AG09309 (cell line): ENCODE data around the gene CLCN7.

ENCODE experiments used
- DNase-seq: peaks from one replicate; pipeline ENCODE4 v3.0.0-alpha.2; 2010; ENCODE audit warnings: low read depth
- H3K4me3 ChIP-seq: 2 replicates; pipeline ENCODE4 v1.5.1; 2011; ENCODE audit warnings: mild to moderate bottlenecking, low read depth, low read length, moderate library complexity; ENCODE audit not compliant: control insufficient read depth
- CTCF ChIP-seq: IDR thresholded peaks from 2 replicates; pipeline ENCODE4 v1.5.1; 2011; ENCODE audit warnings: mild to moderate bottlenecking, low read depth, low read length, inconsistent platforms; ENCODE audit not compliant: insufficient read depth, control insufficient read depth; ENCODE audit errors: missing control alignments

CLCN7 gene

GRCh38 chr16:1422076-1422475 lies 52.8 kb downstream of the CLCN7 start:
- no peak overlapping the region for H3K4me3 ChIP-seq
- DNase-seq = no peak
- TF ChIP-seq CTCF = no peak

DNA sequence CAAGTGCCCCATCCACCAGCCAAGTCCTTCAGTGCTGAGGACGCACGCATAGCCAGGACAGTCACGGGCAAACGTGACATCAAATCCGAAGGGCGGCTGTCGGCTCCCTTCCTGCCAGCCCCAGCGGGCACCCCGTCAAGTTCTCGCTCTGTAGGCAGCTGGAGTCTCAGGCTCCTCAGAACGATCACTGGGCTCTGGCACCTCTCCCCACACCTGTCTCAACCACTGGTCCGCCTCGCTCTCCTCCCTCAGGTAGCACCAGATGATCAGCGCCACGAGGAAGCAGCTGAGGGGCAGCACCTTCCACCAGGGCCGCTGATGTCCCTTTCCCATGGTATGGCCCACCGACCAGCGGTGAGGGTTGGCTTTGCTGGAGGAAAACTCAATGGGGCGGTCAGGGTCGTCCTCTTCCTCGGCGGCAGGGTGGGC lies 54.7 kb downstream of the CLCN7 start:
- peak overlapping the region; percentile 98 for H3K4me3 ChIP-seq
- no peak for DNase-seq
- no peak for TF ChIP-seq CTCF

GRCh38 chr16:1416521-1416941 lies 58.3 kb downstream of the CLCN7 start:
- TF ChIP-seq CTCF = no peak
- DNase-seq = no peak
- H3K4me3 ChIP-seq = no peak overlapping the region

DNA sequence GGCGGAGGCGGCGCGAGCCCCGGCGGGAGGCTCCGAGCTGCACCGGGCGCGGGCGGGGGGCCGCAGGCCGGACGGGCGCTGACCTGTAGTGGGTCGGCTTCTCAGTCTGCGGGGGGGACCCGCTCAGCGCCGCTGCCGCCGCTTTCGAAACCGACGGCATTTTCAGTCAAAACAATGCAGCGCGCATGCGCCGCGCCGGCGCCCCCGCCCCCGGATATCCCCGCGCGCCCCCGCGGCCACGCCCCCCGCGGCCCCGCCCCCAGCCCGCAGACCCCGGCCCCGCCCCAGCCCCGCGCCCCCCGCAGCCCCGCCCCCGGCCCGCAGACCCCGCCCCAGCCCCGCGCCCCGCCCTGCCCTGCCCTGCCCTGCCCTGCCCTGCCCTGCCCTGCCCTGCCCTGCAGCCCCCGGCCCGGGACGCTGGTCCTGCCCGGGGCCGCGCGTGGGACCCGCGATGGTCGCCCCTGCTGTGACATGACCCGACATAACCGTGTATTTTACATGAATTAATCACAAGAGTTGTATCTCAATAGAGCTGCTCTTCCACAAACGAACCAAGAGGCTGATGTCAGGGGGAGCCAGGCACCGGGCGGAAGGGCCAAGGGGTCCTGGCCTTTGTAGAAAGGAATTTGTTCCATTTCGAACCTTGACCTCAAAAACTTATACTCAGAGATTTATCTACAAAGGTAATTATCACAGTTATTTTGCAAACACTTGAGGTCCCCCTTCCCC lies 60.1 kb downstream of the CLCN7 start, which contains the start of gene UNKL:
Gene UNKL (minus strand): TSS at position 173 of the 729 bp plus-strand sequence. CDS start 13 bp downstream, at position 160.
- no peak for DNase-seq
- H3K4me3 ChIP-seq = peak within 1 kb of the TSS; percentile 92
- TF ChIP-seq CTCF = no peak

DNA sequence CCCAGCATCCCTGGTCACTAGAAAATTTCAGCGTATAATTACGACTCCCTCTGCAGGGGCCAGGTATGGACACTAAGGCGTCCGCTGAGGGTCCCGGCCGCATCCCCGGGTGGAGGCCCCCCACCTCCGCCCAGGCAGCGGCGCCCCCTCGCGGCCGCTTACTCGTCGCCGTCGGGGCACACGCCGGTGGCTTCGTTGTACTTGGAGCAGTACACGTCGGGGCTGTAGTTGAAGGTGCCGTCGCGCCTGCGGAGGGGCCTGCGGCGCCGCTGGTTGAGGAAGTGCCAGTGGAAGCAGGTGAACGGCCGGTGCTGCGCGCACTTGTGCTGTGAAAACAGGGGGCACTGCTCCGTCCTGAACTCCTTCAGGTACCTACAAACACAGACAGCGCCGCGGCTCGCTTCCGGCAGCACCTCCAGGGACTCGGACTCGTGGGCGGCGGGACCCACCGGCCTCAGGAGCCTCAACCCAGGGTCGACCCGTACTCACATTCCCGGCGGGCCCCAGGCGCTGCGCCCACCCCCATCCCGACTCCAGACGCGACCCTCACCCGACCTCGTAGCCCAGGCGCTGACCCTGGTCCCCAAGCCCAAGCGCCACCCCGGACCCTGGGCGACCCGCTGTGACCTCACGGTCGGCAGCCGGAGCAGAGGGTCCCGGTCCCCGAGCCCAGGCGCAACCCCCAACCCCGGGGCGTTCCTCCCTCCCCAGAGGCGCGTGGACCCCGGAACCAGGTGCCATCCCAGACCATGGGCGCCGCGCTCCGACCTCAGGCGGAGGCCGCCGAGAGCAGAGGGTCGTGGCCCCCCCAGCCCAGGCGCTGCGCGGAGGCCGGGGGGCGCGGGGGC lies 60.9 kb downstream of the CLCN7 start:
- DNase-seq = no peak
- peak; percentile 54 for TF ChIP-seq CTCF
- H3K4me3 ChIP-seq = peak overlapping the region; percentile 92

- TF ChIP-seq CTCF = no peak
- H3K4me3 ChIP-seq = no peak overlapping the region
- DNase-seq = no peak
These were observed 62.0 kb downstream of the CLCN7 start for GRCh38 chr16:1412847-1413246.
